GM12873 (cell line): Measurements from ENCODE around the gene TAPBPL.

Experiments used
- TF ChIP-seq, protein P1 (sequence below): IDR thresholded peaks from 2 replicates; pipeline ENCODE4 v1.5.1; 2012; ENCODE audit warnings: low read depth, mild to moderate bottlenecking, moderate library complexity, low read length, control low read depth; ENCODE audit not compliant: insufficient read depth; ENCODE audit errors: missing control alignments

The TAPBPL gene

DNA sequence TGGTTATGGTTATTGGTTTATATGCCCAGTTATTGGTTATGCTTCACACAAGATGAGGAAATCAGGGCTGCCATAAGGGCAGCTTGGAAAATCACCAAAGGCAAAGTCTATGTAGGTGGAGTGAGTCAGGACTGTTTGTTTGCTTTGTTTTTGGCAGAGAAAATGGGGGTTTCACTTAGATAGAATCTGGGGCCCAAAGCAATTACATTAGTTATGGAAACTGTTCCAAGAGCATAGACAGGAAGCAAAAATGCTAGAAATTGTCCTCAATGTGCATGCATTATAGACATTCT, 16.4 kb downstream of the TAPBPL start:
- TF ChIP-seq, protein P1, sequence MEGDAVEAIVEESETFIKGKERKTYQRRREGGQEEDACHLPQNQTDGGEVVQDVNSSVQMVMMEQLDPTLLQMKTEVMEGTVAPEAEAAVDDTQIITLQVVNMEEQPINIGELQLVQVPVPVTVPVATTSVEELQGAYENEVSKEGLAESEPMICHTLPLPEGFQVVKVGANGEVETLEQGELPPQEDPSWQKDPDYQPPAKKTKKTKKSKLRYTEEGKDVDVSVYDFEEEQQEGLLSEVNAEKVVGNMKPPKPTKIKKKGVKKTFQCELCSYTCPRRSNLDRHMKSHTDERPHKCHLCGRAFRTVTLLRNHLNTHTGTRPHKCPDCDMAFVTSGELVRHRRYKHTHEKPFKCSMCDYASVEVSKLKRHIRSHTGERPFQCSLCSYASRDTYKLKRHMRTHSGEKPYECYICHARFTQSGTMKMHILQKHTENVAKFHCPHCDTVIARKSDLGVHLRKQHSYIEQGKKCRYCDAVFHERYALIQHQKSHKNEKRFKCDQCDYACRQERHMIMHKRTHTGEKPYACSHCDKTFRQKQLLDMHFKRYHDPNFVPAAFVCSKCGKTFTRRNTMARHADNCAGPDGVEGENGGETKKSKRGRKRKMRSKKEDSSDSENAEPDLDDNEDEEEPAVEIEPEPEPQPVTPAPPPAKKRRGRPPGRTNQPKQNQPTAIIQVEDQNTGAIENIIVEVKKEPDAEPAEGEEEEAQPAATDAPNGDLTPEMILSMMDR, result no peak

GRCh38 chr12:6469092-6469491, 17.2 kb downstream of the TAPBPL start:
- TF ChIP-seq, protein P1, result no peak

DNA sequence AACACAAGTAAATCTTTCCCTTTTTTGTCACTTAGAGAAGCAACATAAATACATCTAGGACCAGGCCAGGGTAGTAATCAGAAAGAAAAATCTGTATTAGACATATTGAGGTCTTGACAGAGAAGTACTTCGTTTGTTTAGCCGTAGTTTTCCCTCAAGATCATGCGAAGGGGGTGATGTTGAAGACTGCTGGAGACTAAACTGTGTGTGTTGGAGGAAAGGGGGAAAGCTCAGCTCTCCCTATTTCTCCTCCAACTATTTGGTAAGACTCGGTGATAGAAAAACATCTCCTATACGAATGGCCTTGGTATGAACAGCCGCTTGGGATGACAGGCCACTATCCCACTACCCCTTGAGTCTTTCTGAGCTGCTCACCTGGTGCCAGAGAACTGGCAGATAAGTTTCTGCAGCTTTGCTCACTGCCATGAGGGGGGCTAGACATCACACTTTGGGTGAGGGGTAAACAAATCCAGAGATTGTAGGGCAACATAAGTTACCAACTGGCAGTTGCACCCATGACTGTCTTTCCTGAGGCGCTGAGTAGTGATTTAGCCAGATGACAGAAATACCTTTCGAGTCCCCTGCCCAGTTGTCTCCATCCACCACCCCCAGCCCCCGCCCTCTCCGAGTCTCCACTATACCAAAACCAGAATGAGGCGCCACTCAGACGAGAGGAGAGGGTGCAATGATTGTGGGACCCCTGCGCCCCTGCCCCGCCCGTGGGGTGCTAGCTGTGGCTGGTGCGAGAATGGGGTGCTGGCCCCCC, 17.9 kb downstream of the TAPBPL start:
- TF ChIP-seq, protein P1, result no peak

DNA sequence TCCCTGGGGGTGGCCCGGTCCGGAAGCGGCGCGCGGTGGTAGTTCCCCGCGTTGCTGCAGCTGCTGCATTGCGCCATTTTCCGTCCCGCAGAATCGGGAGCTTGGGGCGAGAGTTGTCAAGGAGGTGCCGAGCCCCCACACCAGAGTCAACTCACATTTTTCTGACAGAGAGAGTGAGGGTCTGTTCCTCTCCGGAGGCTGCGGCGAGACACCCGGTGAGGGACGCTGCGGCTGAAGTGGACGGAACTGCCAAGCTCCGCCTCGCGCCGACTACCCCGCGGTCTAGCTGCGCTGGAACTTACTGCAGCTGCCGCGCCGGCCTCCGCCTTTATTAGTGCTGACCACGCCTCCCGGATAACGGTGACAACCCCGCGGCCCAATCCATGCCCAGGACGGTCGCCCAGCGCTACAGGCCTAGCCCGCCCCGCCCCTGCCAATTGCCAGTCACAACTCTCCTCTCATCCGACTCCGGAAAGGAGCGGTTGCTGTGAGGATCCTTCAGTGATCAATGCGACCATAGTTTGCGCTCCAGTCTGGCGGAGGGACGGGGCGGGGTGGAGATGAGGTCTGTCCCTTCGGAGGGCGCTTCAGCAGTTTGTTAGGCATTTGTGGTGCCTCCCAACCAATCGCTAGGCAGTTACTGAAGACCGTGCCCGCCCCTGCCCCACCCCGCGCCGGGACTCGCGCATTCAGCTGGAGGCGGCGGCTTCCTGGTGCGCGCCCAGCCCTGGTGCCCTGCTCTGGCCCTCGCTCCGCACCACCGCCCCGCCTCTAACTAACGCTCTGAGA, 18.7 kb downstream of the TAPBPL start, which contains the start of gene VAMP1:
TSS of gene VAMP1 (minus strand) at position 303 of the 789 bp plus-strand sequence. CDS start at position 157, 146 bp downstream.
- TF ChIP-seq, protein P1, result no peak

- TF ChIP-seq, protein P1, result no peak
These were observed 20.1 kb downstream of the TAPBPL start for GRCh38 chr12:6471989-6472360.

DNA sequence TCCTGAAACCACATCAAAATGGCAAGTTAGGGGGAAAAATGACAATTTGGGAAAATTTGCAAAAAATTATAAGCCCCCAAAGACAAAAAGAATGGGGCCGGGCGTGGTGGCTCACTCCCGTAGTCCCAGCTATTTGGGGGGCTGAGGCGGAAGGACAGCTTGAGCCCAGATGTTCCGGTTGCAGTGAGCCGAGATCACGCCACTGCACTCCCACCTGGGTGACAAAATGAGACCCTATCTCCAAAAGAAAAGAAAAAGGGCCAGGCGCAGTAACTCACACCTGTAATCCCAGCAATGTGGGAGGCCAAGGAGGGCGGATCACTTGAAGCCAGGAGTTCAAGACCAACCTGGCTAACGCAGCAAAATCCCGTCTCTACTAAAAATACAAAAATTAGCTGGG, 20.6 kb downstream of the TAPBPL start:
- TF ChIP-seq, protein P1, result no peak

DNA sequence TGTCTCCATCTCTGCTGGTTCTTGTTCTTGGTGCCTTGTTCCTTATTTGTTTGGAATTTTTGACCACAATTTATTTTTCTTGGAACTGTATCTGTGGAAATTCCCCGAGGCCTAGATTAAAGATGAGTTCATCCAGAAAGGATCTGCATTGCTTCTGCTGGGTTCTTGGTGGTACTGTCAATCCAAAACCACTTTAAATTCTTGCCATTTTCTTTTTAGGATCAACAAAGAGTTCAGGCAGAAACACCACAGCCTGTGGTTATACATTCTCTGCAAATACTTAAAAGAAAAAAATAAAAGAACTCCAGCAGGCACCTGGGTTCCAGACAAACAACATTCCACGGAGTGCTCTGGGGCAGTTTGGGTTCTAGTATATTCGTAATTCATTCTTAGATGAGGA, 24.6 kb downstream of the TAPBPL start:
- TF ChIP-seq, protein P1, result no peak
